Body of pancreas (tissue), 4 donors: ENCODE measurements around the gene NRXN2. TPM values are rescaled to one million over a fixed set of nuclear protein-coding genes. Genes with fewer than 3 reads are reported as not detected.

Experiments used
- ATAC-seq: fragments of 150-250 bp; one replicate; pipeline ENCODE4 v1.9.1; 2016
- DNase-seq, 4 donors: peaks; one replicate each; pipeline ENCODE4 v3.0.0-alpha.2; 2019
- H3K27ac ChIP-seq, 4 donors: fragments of 200-600 bp; sonication (generic); 1 replicate in 3 of 4; 2 replicates in 1 of 4; pipeline versions ENCODE4 v1.5.1 to v1.6.1; 2016 to 2019; ENCODE audit warnings: mild to moderate bottlenecking in 1 of 4, mixed read lengths in 1 of 4, moderate library complexity in 1 of 4
- H3K27me3 ChIP-seq, 2 donors: fragments of 200-600 bp; sonication (generic); one replicate each; pipeline ENCODE4 v1.6.0; 2016; ENCODE audit warnings: mild to moderate bottlenecking in 1 of 2
- H3K36me3 ChIP-seq, 2 donors: fragments of 200-600 bp; sonication (generic); replicated peaks in 1 of 2; 2 replicates each; pipeline ENCODE4 v1.5.1; 2016; ENCODE audit warnings: low read depth in 2 of 2; ENCODE audit not compliant: insufficient read depth in 1 of 2
- H3K4me1 ChIP-seq: fragments of 200-600 bp; sonication (generic); one replicate; pipeline ENCODE4 v1.6.0; 2016
- H3K4me3 ChIP-seq, 2 donors: fragments of 200-600 bp; sonication (generic); 1 replicate in 1 of 2; 2 replicates in 1 of 2; pipeline ENCODE4 v1.5.1; 2016 to 2019
- H3K9me3 ChIP-seq, 3 donors: fragments of 200-600 bp; sonication (generic); 1 replicate in 2 of 3; 2 replicates in 1 of 3; pipeline ENCODE4 v1.5.1; 2016
- CTCF ChIP-seq, 7 experiments: fragments of 450-650 bp in 4 of 7; fragments of 200-600 bp in 3 of 7; sonication (generic) in 3 of 7; IDR thresholded peaks; one replicate each; pipeline ENCODE4 v1.5.1; 2016 to 2019; ENCODE audit warnings: antibody characterized with exemption in 7 of 7
- POLR2A ChIP-seq, 3 donors: fragments of 450-650 bp; IDR thresholded peaks; one replicate each; pipeline ENCODE4 v1.6.1; 2016; ENCODE audit warnings: antibody characterized with exemption in 3 of 3, mild to moderate bottlenecking in 2 of 3
- WGBS, 2 donors: methylation state at CpG; one replicate each; pipeline ENCODE4 v1.1.5; 2017; 5-methylcytosine and 5-hydroxymethylcytosine counted together
- intact Hi-C: fragments of 100-400 bp; cut with DNase I; formaldehyde crosslinking; loops from one replicate; pipeline ENCODE4 v1.15.1; 2023
- total RNA-seq, 2 donors: library from RNA; depleted of rRNA; stranded (reverse); fragments of >200 nt; gene quantifications; one replicate each; pipeline ENCODE4 v1.1.0, GENCODE V29; 2016

NRXN2 gene
- total RNA-seq, 2 donors from 2014 or later = 1.3 to 4.9 TPM

GRCh38 chr11:64601605-64602465 lies 121.2 kb downstream of the NRXN2 start:
- 81 to 89% methylated on average over 9 to 10 of the region's 12 CpGs for WGBS, 2 donors
- Histone ChIP-seq H3K36me3 (no peaks in the 10 kb centered on the region), H3K9me3 (no peaks in the 10 kb centered on the region), H3K4me3 (no peak overlapping the region), H3K27me3 (no peaks in the 10 kb centered on the region), H3K27ac (no peak overlapping the region), H3K4me1 (no peaks in the 10 kb centered on the region)
- no peak for DNase-seq
- no peak for ATAC-seq
- intact Hi-C loops = no loop called here
- TF ChIP-seq CTCF (IDR thresholded peaks at IDR 0.05) (no peak), POLR2A (IDR thresholded peaks at IDR 0.05) (no peak)

GRCh38 chr11:64600281-64600992 lies 122.6 kb downstream of the NRXN2 start:
- no peak for TF ChIP-seq CTCF (IDR thresholded peaks at IDR 0.05)
- no peak for TF ChIP-seq POLR2A (IDR thresholded peaks at IDR 0.05)
- ATAC-seq (no peak), DNase-seq (no peak)
- H3K9me3 ChIP-seq = no peaks in the 10 kb centered on the region
- no peak overlapping the region for H3K27ac ChIP-seq
- intact Hi-C loops = no loop called here
- 84% methylated on average over 17 of the region's 19 CpGs; no CpG with 5 or more reads in 1 of the 2 donors for WGBS, 2 donors
- no peak overlapping the region for H3K4me3 ChIP-seq
- no peaks in the 10 kb centered on the region for H3K27me3 ChIP-seq
- H3K36me3 ChIP-seq = no peaks in the 10 kb centered on the region
- H3K4me1 ChIP-seq = no peaks in the 10 kb centered on the region

GRCh38 chr11:64599698-64600211 lies 123.2 kb downstream of the NRXN2 start:
- H3K4me1 ChIP-seq = no peaks in the 10 kb centered on the region
- no peak for DNase-seq
- H3K27ac ChIP-seq = no peak overlapping the region
- H3K4me3 ChIP-seq = no peak overlapping the region
- no peak for TF ChIP-seq POLR2A (IDR thresholded peaks at IDR 0.05)
- TF ChIP-seq CTCF (IDR thresholded peaks at IDR 0.05) = no peak
- no peaks in the 10 kb centered on the region for H3K9me3 ChIP-seq
- H3K27me3 ChIP-seq = no peaks in the 10 kb centered on the region
- 84% methylated on average over 15 to 16 of the region's 17 CpGs for WGBS, 2 donors
- H3K36me3 ChIP-seq = no peaks in the 10 kb centered on the region
- intact Hi-C loops = no loop called here
- ATAC-seq = no peak

GRCh38 chr11:64598797-64599697 lies 124.0 kb downstream of the NRXN2 start:
- Histone ChIP-seq H3K27ac (no peak overlapping the region), H3K4me3 (no peak overlapping the region), H3K36me3 (no peaks in the 10 kb centered on the region), H3K27me3 (no peaks in the 10 kb centered on the region), H3K9me3 (no peaks in the 10 kb centered on the region), H3K4me1 (no peaks in the 10 kb centered on the region)
- intact Hi-C loops = no loop called here
- TF ChIP-seq CTCF (IDR thresholded peaks at IDR 0.05) (no peak), POLR2A (IDR thresholded peaks at IDR 0.05) (no peak)
- WGBS, 2 donors = 78 to 82% methylated on average over 9 to 21 of the region's 23 CpGs
- ATAC-seq = no peak
- no peak for DNase-seq
